Adrenal gland (tissue), 5 donors: ENCODE results near the gene FCHSD2.

Experiments
- POLR2A ChIP-seq, 2 donors: fragments of 450-650 bp; IDR thresholded peaks; one replicate each; pipeline ENCODE4 v1.6.1; 2017; ENCODE audit warnings: antibody characterized with exemption in 2 of 2, mild to moderate bottlenecking in 2 of 2, moderate library complexity in 1 of 2
- TF ChIP-seq, protein P1 (sequence below), 6 experiments: fragments of 450-650 bp in 4 of 6; fragments of 200-600 bp in 2 of 6; sonication (generic) in 1 of 6; IDR thresholded peaks; 1 replicate in 5 of 6; 2 replicates in 1 of 6; pipeline versions ENCODE4 v1.5.1 to v1.8.0; 2016 to 2021; ENCODE audit warnings: antibody characterized with exemption in 6 of 6, mild to moderate bottlenecking in 2 of 6, moderate library complexity in 1 of 6
- donor health status: DM: no; HTN: no; CAD: no.

DNA sequence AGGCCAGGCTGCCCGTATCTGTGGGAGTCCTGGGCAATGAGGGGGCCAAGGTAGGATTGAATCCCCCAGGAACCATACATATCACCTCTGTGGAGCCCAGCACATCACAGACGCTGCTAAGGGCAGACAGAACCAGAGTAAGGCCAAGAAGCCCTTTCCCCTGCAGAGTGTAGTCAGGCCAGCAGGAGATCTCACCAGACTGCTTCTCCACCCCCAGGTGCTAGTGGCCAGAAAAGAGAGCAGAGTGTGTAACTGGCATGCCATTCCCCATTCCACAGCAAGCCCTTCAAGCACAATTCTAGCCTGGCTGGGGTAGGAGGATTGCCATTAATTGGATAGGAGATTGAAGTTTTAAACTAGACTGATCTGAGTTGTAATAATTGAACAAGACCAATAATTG, 28.0 kb upstream of the FCHSD2 start:
- TF ChIP-seq, protein P1, sequence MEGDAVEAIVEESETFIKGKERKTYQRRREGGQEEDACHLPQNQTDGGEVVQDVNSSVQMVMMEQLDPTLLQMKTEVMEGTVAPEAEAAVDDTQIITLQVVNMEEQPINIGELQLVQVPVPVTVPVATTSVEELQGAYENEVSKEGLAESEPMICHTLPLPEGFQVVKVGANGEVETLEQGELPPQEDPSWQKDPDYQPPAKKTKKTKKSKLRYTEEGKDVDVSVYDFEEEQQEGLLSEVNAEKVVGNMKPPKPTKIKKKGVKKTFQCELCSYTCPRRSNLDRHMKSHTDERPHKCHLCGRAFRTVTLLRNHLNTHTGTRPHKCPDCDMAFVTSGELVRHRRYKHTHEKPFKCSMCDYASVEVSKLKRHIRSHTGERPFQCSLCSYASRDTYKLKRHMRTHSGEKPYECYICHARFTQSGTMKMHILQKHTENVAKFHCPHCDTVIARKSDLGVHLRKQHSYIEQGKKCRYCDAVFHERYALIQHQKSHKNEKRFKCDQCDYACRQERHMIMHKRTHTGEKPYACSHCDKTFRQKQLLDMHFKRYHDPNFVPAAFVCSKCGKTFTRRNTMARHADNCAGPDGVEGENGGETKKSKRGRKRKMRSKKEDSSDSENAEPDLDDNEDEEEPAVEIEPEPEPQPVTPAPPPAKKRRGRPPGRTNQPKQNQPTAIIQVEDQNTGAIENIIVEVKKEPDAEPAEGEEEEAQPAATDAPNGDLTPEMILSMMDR (IDR thresholded peaks at IDR 0.05): no peak
- TF ChIP-seq POLR2A (IDR thresholded peaks at IDR 0.05): no peak
